Neural cell (in vitro differentiated cells): ENCODE results near the gene NXPH2. TPM values are rescaled to one million over a fixed set of nuclear protein-coding genes. Genes with fewer than 3 reads are reported as not detected.

Experiments
- H2AFZ ChIP-seq: fragments of 200-600, 300-800 bp; sonication (generic), shearing (Covaris generic); 2 replicates; pipeline ENCODE4 v1.6.0; 2014; ENCODE audit warnings: low read depth, mild to moderate bottlenecking, antibody characterized with exemption, low read length, moderate library complexity
- H3F3A ChIP-seq: fragments of 200-600 bp; shearing (Covaris generic); 2 replicates; pipeline ENCODE4 v1.6.1; 2016; ENCODE audit warnings: mild to moderate bottlenecking, moderate library complexity, mixed read lengths, antibody characterized with exemption, low read length; ENCODE audit not compliant: insufficient read depth, poor library complexity, severe bottlenecking
- H3K27ac ChIP-seq: fragments of 200-600, 300-800 bp; sonication (generic), shearing (Covaris generic); 2 replicates; pipeline ENCODE4 v1.5.1; 2014; ENCODE audit warnings: mild to moderate bottlenecking, low read length, moderate library complexity
- H3K27me3 ChIP-seq: fragments of 300-800, 200-600 bp; sonication (generic), shearing (Covaris generic); 2 replicates; pipeline ENCODE4 v1.6.0; 2014; ENCODE audit warnings: mild to moderate bottlenecking, low read depth, low read length, moderate library complexity; ENCODE audit not compliant: insufficient read depth
- H3K36me3 ChIP-seq: fragments of 300-800, 200-600 bp; sonication (generic), shearing (Covaris generic); 2 replicates; pipeline ENCODE4 v1.5.1; 2014; ENCODE audit warnings: mild to moderate bottlenecking, antibody characterized with exemption, low read length, moderate library complexity; ENCODE audit not compliant: insufficient read depth
- H3K4me2 ChIP-seq: fragments of 300-800, 200-600 bp; sonication (generic), shearing (Covaris generic); 2 replicates; pipeline ENCODE4 v1.6.0; 2014; ENCODE audit warnings: mild to moderate bottlenecking, low read length
- H3K4me3 ChIP-seq: fragments of 300-800, 200-600 bp; sonication (generic), shearing (Covaris generic); 2 replicates; pipeline ENCODE4 v1.5.1; 2014; ENCODE audit warnings: mild to moderate bottlenecking, low read length, moderate library complexity
- H3K79me2 ChIP-seq: fragments of 200-600 bp; shearing (Covaris generic); replicated peaks from 2 replicates; pipeline ENCODE4 v1.6.0; 2014; ENCODE audit warnings: mild to moderate bottlenecking, low read length, moderate library complexity; ENCODE audit not compliant: insufficient read depth
- H3K9ac ChIP-seq: fragments of 300-800, 200-600 bp; sonication (generic), shearing (Covaris generic); 2 replicates; pipeline ENCODE4 v1.6.1; 2016; ENCODE audit warnings: mild to moderate bottlenecking, low read length, mixed read lengths
- H3K9me2 ChIP-seq: fragments of 200-600 bp; shearing (Covaris generic); 2 replicates; pipeline ENCODE4 v1.6.1; 2016; ENCODE audit warnings: mild to moderate bottlenecking, low read length, mixed read lengths; ENCODE audit not compliant: insufficient read depth
- H3K9me3 ChIP-seq: fragments of 200-600, 300-800 bp; sonication (generic), shearing (Covaris generic); 2 replicates; pipeline ENCODE4 v1.6.1; 2016; ENCODE audit warnings: mild to moderate bottlenecking, mixed run types, low read length, moderate library complexity, mixed read lengths
- H4K20me1 ChIP-seq: fragments of 200-600 bp; shearing (Covaris generic); 2 replicates; pipeline ENCODE4 v1.6.1; 2016; ENCODE audit warnings: mild to moderate bottlenecking, mixed run types; ENCODE audit not compliant: insufficient read depth
- CTCF ChIP-seq: fragments of 450-650 bp; IDR thresholded peaks from 2 replicates; pipeline ENCODE4 v1.5.1; 2014; ENCODE audit warnings: antibody characterized with exemption, mild to moderate bottlenecking, moderate library complexity; ENCODE audit not compliant: poor library complexity, severe bottlenecking
- EP300 ChIP-seq: fragments of 450-650 bp; conservative IDR thresholded peaks from 2 replicates; pipeline ENCODE4 v1.6.1; 2014; ENCODE audit warnings: antibody characterized with exemption, mild to moderate bottlenecking, moderate library complexity; ENCODE audit not compliant: poor library complexity, severe bottlenecking
- EZH2 ChIP-seq: fragments of 200-600, 300-800 bp; shearing (Covaris generic), sonication (generic); IDR thresholded peaks from 2 replicates; pipeline ENCODE4 v1.6.1; 2014; ENCODE audit warnings: antibody characterized with exemption, low read length, borderline replicate concordance, mild to moderate bottlenecking; ENCODE audit not compliant: insufficient read depth, poor library complexity, severe bottlenecking
- MXI1 ChIP-seq: fragments of 450-650 bp; conservative IDR thresholded peaks from 2 replicates; pipeline ENCODE4 v1.6.1; 2014; ENCODE audit warnings: antibody characterized with exemption, mild to moderate bottlenecking; ENCODE audit not compliant: poor library complexity, severe bottlenecking
- POLR2AphosphoS5 ChIP-seq: IDR thresholded peaks from 2 replicates; pipeline ENCODE4 v1.6.1; 2012
- RAD21 ChIP-seq: fragments of 450-650 bp; conservative IDR thresholded peaks from 2 replicates; pipeline ENCODE4 v1.6.1; 2014; ENCODE audit warnings: antibody characterized with exemption, mild to moderate bottlenecking, moderate library complexity
- REST ChIP-seq: IDR thresholded peaks from 2 replicates; pipeline ENCODE4 v1.6.1; 2012; ENCODE audit warnings: borderline replicate concordance
- SMC3 ChIP-seq: fragments of 450-650 bp; conservative IDR thresholded peaks from 2 replicates; pipeline ENCODE4 v1.6.1; 2014; ENCODE audit warnings: antibody characterized with exemption, mild to moderate bottlenecking, moderate library complexity; ENCODE audit not compliant: poor library complexity
- TAF1 ChIP-seq: IDR thresholded peaks from 2 replicates; pipeline ENCODE4 v1.6.1; 2012; ENCODE audit warnings: low read depth
- polyA plus RNA-seq: library from polyadenylated mRNA; depleted of rRNA; stranded (reverse); fragments of >200 nt; gene quantifications from 2 replicates; pipeline ENCODE4 v1.2.3, GENCODE V29; 2014

The NXPH2 gene
- polyA plus RNA-seq, 1 donor from 2014 or later: not detected

GRCh38 chr2:138658187-138658894 is 121.8 kb downstream of the NXPH2 start:
- Histone ChIP-seq H3K27me3 (no peaks in the 10 kb centered on the region), H3K4me2 (no peak overlapping the region), H3K9me2 (no peaks in the 10 kb centered on the region), H3K9ac (no peak overlapping the region), H3K27ac (no peak overlapping the region), H3K9me3 (no peaks in the 10 kb centered on the region), H3K4me3 (no peak overlapping the region), H3K36me3 (no peaks in the 10 kb centered on the region), H4K20me1 (no peaks in the 10 kb centered on the region), H2AFZ (no peak overlapping the region), H3F3A (no peaks in the 10 kb centered on the region), H3K79me2 (no peaks in the 10 kb centered on the region)
- TF ChIP-seq TAF1 (no peak), EP300 (no peak), EZH2 (no peak), SMC3 (no peak), MXI1 (no peak), REST (no peak), RAD21 (no peak), POLR2AphosphoS5 (no peak), CTCF (no peak)

- Histone ChIP-seq H2AFZ (no peak overlapping the region), H3F3A (no peaks in the 10 kb centered on the region), H3K9me3 (no peaks in the 10 kb centered on the region), H3K27me3 (no peaks in the 10 kb centered on the region), H3K4me3 (no peak overlapping the region), H3K9ac (no peak overlapping the region), H3K79me2 (no peaks in the 10 kb centered on the region), H3K9me2 (no peaks in the 10 kb centered on the region), H3K27ac (no peak overlapping the region), H4K20me1 (no peaks in the 10 kb centered on the region), H3K36me3 (no peaks in the 10 kb centered on the region), H3K4me2 (no peak overlapping the region)
- TF ChIP-seq REST: no peak
- TF ChIP-seq POLR2AphosphoS5: no peak
- no peak for TF ChIP-seq RAD21
- no peak for TF ChIP-seq EZH2
Observed at GRCh38 chr2:138654146-138654545, 126.0 kb downstream of the NXPH2 start.
